Measurements from ENCODE around the gene UBE2Q1.

DNA sequence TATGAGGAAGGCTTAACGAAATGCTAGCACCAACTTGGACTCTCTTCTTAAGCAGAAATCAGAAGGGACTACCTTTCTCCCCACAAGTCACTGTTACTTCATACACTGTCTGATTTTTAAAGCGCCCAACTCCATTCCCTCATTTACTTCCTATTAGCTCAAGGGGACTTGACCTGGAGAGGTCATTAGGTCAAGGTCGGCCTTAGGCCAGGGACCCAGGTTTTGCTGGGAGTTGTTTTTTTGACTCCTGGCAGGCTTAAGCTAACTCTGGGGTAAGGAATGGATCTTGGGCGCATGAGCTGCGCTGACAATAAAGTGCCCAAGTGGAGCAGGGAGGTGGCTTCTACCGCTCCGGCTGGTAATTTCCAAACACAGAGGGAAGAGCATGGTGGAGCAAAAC is 32.7 kb upstream of the UBE2Q1 start:
- TF ChIP-seq CTCF (conservative IDR thresholded peaks at IDR 0.05) (no peak), EZH2 (IDR thresholded peaks at IDR 0.05; ENCODE audit: low read depth) (no peak)

All from PC-9 (cell line).